Measurements from ENCODE around the gene FAM98C.

DNA sequence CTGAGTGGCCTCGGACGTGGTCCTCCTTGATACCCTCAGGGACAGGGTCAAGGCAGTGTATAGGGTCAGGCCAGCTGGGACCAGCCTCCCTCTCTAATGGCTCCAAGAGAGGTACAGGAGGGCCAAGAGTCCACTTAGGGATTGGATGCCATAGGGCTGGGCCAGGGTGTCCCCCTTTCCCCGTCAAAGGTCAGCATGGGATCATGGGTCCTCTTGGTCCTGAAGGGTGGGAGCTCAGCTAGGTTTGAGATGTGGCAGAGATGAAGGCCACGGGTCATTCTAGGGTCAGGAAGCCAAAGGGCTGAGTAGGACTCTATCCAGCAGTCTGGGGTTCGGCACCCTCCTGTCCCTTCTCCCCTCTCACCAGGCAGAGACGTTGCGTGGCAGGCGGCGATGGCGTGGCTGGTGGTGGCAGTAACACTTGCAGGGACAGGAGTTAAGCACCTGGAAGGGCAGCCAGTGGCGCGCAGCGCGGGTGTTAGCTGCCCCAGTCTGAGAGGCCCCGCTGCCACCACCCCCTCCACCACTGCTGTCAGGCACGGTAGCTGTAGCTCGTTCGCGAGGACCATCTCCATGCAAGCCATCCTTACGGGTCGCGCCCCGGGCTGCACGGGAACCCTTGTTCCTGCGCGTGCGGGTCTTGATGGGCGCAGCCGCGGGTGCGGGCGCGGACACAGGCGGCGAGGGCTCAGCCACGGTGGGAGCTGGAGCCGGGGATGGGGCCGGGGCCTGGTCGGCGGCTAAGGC, 17.7 kb upstream of the FAM98C start:
- TF ChIP-seq, protein P1, sequence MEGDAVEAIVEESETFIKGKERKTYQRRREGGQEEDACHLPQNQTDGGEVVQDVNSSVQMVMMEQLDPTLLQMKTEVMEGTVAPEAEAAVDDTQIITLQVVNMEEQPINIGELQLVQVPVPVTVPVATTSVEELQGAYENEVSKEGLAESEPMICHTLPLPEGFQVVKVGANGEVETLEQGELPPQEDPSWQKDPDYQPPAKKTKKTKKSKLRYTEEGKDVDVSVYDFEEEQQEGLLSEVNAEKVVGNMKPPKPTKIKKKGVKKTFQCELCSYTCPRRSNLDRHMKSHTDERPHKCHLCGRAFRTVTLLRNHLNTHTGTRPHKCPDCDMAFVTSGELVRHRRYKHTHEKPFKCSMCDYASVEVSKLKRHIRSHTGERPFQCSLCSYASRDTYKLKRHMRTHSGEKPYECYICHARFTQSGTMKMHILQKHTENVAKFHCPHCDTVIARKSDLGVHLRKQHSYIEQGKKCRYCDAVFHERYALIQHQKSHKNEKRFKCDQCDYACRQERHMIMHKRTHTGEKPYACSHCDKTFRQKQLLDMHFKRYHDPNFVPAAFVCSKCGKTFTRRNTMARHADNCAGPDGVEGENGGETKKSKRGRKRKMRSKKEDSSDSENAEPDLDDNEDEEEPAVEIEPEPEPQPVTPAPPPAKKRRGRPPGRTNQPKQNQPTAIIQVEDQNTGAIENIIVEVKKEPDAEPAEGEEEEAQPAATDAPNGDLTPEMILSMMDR (IDR thresholded peaks at IDR 0.05) = no peak
- TF ChIP-seq POLR2A (IDR thresholded peaks at IDR 0.05) = no peak
- no peak for TF ChIP-seq POLR2AphosphoS5 (IDR thresholded peaks at IDR 0.05)

All from prostate gland (tissue), 2 donors.